Gastroesophageal sphincter (tissue), 3 donors: ENCODE data around the gene PCARE.

Experiments
- POLR2AphosphoS5 ChIP-seq: sonication (generic); formaldehyde crosslinking; IDR thresholded peaks from one replicate; pipeline ENCODE4 v1.6.1; 2017; ENCODE audit warnings: antibody characterized with exemption
- TF ChIP-seq, protein P1 (sequence below), 4 experiments: fragments of 200-600 bp in 2 of 4; fragments of 450-650 bp in 2 of 4; sonication (generic) in 1 of 4; IDR thresholded peaks; one replicate each; pipeline ENCODE4 v1.5.1; 2017 to 2019; ENCODE audit warnings: antibody characterized with exemption in 4 of 4, mild to moderate bottlenecking in 2 of 4, moderate library complexity in 2 of 4

- TF ChIP-seq, protein P1, sequence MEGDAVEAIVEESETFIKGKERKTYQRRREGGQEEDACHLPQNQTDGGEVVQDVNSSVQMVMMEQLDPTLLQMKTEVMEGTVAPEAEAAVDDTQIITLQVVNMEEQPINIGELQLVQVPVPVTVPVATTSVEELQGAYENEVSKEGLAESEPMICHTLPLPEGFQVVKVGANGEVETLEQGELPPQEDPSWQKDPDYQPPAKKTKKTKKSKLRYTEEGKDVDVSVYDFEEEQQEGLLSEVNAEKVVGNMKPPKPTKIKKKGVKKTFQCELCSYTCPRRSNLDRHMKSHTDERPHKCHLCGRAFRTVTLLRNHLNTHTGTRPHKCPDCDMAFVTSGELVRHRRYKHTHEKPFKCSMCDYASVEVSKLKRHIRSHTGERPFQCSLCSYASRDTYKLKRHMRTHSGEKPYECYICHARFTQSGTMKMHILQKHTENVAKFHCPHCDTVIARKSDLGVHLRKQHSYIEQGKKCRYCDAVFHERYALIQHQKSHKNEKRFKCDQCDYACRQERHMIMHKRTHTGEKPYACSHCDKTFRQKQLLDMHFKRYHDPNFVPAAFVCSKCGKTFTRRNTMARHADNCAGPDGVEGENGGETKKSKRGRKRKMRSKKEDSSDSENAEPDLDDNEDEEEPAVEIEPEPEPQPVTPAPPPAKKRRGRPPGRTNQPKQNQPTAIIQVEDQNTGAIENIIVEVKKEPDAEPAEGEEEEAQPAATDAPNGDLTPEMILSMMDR (IDR thresholded peaks at IDR 0.05) = no peak
- no peak for TF ChIP-seq POLR2AphosphoS5
Observed at GRCh38 chr2:29066271-29066860, 8.0 kb downstream of the PCARE start.
